Naive thymus-derived CD8-positive, alpha-beta T cell (primary cell): ENCODE data around the gene UMOD. TPM values are rescaled to one million over a fixed set of nuclear protein-coding genes. Genes with fewer than 3 reads are reported as not detected.
"Not testable (repeated sequence)": the region's sequence is repeated elsewhere in the genome, so short reads cannot be mapped to it uniquely, and the experiment has no call there.

Source experiments
- ATAC-seq, 2 donors: fragments of 150-1000 bp; cut with Tn5 transposase in 1 of 2; sonication (Bioruptor Pico), chemical (Tn5 transposase) in 1 of 2; 1 replicate in 1 of 2; 2 replicates in 1 of 2; pipeline ENCODE4 v1.10.0; 2021; ENCODE audit warnings: mild to moderate bottlenecking in 2 of 2, moderate library complexity in 2 of 2
- POLR2A ChIA-PET: fragments of 350-600 bp; sonication (Branson Sonifier 250); formaldehyde crosslinking; loops from one replicate; lab custom pipeline; 2021; ENCODE audit warnings: antibody characterized with exemption; lab: Charles Lee
- DNase-seq, 10 donors: peaks; one replicate each; pipeline versions ENCODE4 v3.0.0 to v3.0.0-alpha.2; 2020 to 2022
- H3K27ac Mint-ChIP-seq, 10 donors: one replicate each; pipeline ENCODE4 v1.8.0; 2020 to 2022; ENCODE audit warnings: mild to moderate bottlenecking in 10 of 10, mixed read lengths in 10 of 10, moderate library complexity in 4 of 10, inconsistent platforms in 1 of 10
- H3K27me3 Mint-ChIP-seq, 5 donors: one replicate each; pipeline ENCODE4 v1.8.0; 2021 to 2022; ENCODE audit warnings: mixed read lengths in 5 of 5
- H3K36me3 Mint-ChIP-seq, 3 donors: one replicate each; pipeline ENCODE4 v1.8.0; 2020 to 2022; ENCODE audit warnings: mixed read lengths in 3 of 3, mild to moderate bottlenecking in 2 of 3, inconsistent platforms in 1 of 3
- H3K4me1 Mint-ChIP-seq, 4 donors: one replicate each; pipeline ENCODE4 v1.8.0; 2021 to 2022; ENCODE audit warnings: mixed read lengths in 4 of 4
- H3K4me3 Mint-ChIP-seq, 10 donors: one replicate each; pipeline ENCODE4 v1.8.0; 2020 to 2022; ENCODE audit warnings: mild to moderate bottlenecking in 10 of 10, mixed read lengths in 10 of 10, moderate library complexity in 6 of 10, inconsistent platforms in 1 of 10
- H3K9me3 Mint-ChIP-seq, 9 donors: one replicate each; pipeline ENCODE4 v1.8.0; 2020 to 2022; ENCODE audit warnings: mixed read lengths in 9 of 9, mild to moderate bottlenecking in 3 of 9, inconsistent platforms in 1 of 9, moderate library complexity in 1 of 9
- polyA plus RNA-seq, 3 donors: library from polyadenylated mRNA; unstranded; fragments of 300-500 nt; fragmentation: Illumina TruSeq; gene quantifications; one replicate each; pipeline ENCODE4 v1.2.3, GENCODE V29; 2021
- total RNA-seq, 8 experiments: library from RNA in 2 of 8; stranded (reverse) in 2 of 8; gene quantifications; one replicate each; pipeline ENCODE4 v1.2.3 and lab custom pipeline; 2021 to 2026

Gene UMOD
- total and polyA plus RNA-seq, 5 experiments from 2014 or later: not detected

DNA sequence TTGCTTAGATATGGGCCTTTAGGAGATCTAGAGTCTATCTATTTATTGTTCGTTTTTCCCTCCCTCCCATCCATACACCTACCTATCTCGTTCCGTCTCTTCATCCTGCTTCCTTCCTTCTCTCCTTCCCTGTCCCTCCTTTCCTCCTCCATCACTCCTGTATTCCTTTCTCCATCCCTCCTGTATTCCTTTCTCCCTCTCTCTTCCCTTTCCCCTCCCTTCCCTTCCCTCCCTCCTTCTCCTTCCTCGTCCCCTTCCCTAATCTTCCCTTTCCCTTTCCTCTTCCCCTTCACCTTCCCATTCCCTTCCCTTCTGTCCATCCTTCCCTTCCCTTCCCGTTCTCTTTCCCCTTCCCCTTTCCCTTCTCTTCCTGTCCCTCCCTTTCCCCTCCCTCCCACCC lies 35.8 kb downstream of the UMOD start:
- peaks cover 0 to 10% (median 0%) of the 10 kb centered on the region in 9 donors for H3K9me3 Mint-ChIP-seq
- H3K4me3 Mint-ChIP-seq: no peak overlapping the region
- DNase-seq (no peak), ATAC-seq (no peak)
- no peak overlapping the region for H3K27ac Mint-ChIP-seq
- no peaks in the 10 kb centered on the region for H3K36me3 Mint-ChIP-seq
- H3K27me3 Mint-ChIP-seq: peaks cover 0 to 13% (median 2%) of the 10 kb centered on the region in 5 donors
- H3K4me1 Mint-ChIP-seq: no peaks in the 10 kb centered on the region
- POLR2A ChIA-PET: no interaction called here

GRCh38 chr16:20315764-20316163 lies 36.8 kb downstream of the UMOD start:
- Mint-ChIP-seq H3K4me3 (no peak overlapping the region), H3K27me3 (peaks cover 0 to 13% (median 2%) of the 10 kb centered on the region in 5 donors), H3K36me3 (no peaks in the 10 kb centered on the region)

DNA sequence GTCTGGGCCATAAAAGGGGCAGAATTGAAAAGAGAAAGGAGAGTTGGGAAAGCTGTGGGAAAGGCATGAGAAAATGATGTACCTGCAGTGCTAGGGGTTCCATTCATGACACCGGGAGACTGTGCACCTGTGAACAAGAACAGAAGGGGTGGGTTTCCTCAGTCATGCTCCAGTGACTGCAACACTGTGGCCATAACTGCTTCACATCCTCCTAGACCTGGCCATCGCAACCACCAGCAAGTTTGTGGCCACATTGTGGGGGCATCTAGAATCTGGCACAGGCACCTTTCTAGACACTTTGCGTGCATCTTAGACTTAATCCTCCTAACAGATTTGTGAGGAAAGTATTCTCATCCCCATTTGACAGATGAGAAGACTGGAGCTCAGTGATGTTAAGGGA lies 37.9 kb downstream of the UMOD start:
- no peaks in the 10 kb centered on the region for H3K4me1 Mint-ChIP-seq
- H3K9me3 Mint-ChIP-seq: peaks cover 0 to 10% (median 0%) of the 10 kb centered on the region in 9 donors
- DNase-seq (no peak), ATAC-seq (no peak)
- no peaks in the 10 kb centered on the region for H3K36me3 Mint-ChIP-seq
- H3K27ac Mint-ChIP-seq: no peak overlapping the region
- H3K4me3 Mint-ChIP-seq: no peak overlapping the region
- POLR2A ChIA-PET: no interaction called here
- H3K27me3 Mint-ChIP-seq: peaks cover 0 to 13% (median 2%) of the 10 kb centered on the region in 5 donors

More at GRCh38 chr16:20315764-20316163, 36.8 kb downstream of the UMOD start:
- no peak for DNase-seq
- no peak overlapping the region for H3K27ac Mint-ChIP-seq
- H3K4me1 Mint-ChIP-seq: no peaks in the 10 kb centered on the region
- ATAC-seq: no peak
- peaks cover 0 to 10% (median 0%) of the 10 kb centered on the region in 9 donors for H3K9me3 Mint-ChIP-seq
- POLR2A ChIA-PET: no interaction called here

DNA sequence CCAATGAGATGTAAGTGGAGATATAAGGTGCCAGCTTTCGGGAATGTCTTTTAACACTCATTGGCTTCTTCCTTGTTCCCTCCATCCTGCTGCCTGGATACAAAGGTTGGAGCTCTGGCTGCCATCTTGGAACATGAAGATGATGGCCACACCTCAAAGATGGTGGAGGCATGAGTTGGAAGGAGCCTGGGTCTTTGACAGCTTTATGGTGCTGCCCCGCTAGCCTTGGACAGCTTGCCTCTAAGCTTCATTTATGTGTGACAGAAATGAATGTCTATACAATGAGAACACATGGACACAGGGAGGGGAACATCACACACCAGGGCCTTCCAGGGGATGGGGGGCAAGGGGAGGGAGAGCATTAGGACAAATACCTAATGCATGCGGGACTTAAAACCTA lies 38.8 kb downstream of the UMOD start:
- Mint-ChIP-seq H3K36me3 (no peaks in the 10 kb centered on the region), H3K4me3 (no peak overlapping the region), H3K4me1 (no peaks in the 10 kb centered on the region), H3K27ac (no peak overlapping the region), H3K27me3 (peaks cover 0 to 13% (median 2%) of the 10 kb centered on the region in 5 donors), H3K9me3 (peaks cover 0 to 10% (median 0%) of the 10 kb centered on the region in 9 donors)
- ATAC-seq (no peak), DNase-seq (no peak)
- POLR2A ChIA-PET: no interaction called here

- POLR2A ChIA-PET, H3K4me3 Mint-ChIP-seq, DNase-seq, H3K4me1 Mint-ChIP-seq, H3K27ac Mint-ChIP-seq, ATAC-seq, H3K36me3 Mint-ChIP-seq, H3K9me3 Mint-ChIP-seq: not testable (repeated sequence)
- peaks cover 0 to 19% (median 2%) of the 10 kb centered on the region in 5 donors for H3K27me3 Mint-ChIP-seq
These were observed 39.9 kb downstream of the UMOD start for GRCh38 chr16:20312536-20313095.

DNA sequence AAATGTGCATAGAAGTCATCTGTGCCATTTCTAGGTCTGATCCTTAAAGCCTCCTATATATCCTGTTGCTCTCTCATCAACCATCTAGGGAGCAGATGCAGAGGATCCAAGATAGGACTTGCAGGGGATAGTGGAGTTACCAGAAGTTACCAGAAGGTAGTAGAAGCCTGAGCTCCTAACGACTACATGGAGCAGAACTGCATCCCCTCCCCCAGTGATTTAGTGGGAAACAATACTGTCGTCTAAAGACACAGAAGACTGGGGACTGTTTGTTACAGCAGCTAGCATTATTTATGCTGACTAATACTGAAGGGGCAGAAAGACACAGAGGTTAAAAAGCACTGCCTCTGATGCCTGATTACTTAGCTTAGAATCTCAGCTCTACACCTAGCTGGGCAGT lies 41.0 kb downstream of the UMOD start:
- POLR2A ChIA-PET: no interaction called here
- Mint-ChIP-seq H3K4me3 (no peak overlapping the region), H3K27me3 (peaks cover 0 to 20% (median 2%) of the 10 kb centered on the region in 5 donors), H3K9me3 (peaks cover 0 to 10% (median 0%) of the 10 kb centered on the region in 9 donors), H3K36me3 (no peaks in the 10 kb centered on the region), H3K27ac (no peak overlapping the region), H3K4me1 (no peaks in the 10 kb centered on the region)
- DNase-seq (no peak), ATAC-seq (no peak)

- peaks cover 0 to 10% (median under 1%) of the 10 kb centered on the region in 9 donors for H3K9me3 Mint-ChIP-seq
- ATAC-seq (no peak), DNase-seq (no peak)
These were observed 41.8 kb downstream of the UMOD start for GRCh38 chr16:20310421-20311395.

DNA sequence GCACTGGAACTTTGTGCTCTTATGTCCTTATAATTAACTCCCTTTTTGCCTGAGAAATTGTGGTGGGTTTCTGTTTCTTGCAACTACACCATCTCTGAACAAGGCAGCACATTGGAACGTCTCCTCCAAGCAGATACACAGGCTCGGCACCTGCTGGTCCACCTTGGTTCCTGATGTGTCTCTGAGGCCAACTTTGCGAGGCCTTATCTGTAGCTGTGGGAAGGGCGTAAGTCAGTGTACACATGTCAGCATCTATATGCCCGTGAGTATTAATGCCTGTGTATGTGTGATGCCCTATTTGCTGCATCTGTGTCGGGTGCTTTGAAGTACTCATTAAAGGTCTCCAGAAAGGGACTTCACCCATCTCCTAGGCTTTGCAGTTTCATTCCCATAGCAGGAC lies 42.7 kb downstream of the UMOD start:
- ATAC-seq (no peak), DNase-seq (no peak)
- Mint-ChIP-seq H3K27me3 (peaks cover 0 to 31% (median 5%) of the 10 kb centered on the region in 5 donors), H3K4me1 (no peaks in the 10 kb centered on the region), H3K27ac (no peak overlapping the region), H3K9me3 (peaks cover 0 to 10% (median 4%) of the 10 kb centered on the region in 9 donors), H3K4me3 (no peak overlapping the region), H3K36me3 (no peaks in the 10 kb centered on the region)
- POLR2A ChIA-PET: no interaction called here

More at GRCh38 chr16:20310421-20311395, 41.8 kb downstream of the UMOD start:
- Mint-ChIP-seq H3K36me3 (no peaks in the 10 kb centered on the region), H3K4me3 (no peak overlapping the region), H3K27ac (no peak overlapping the region), H3K27me3 (peaks cover 0 to 23% (median 4%) of the 10 kb centered on the region in 5 donors), H3K4me1 (no peaks in the 10 kb centered on the region)
- POLR2A ChIA-PET: no interaction called here

GRCh38 chr16:20308801-20309590 lies 43.5 kb downstream of the UMOD start:
- no peak for DNase-seq
- H3K9me3 Mint-ChIP-seq: peaks cover 0 to 10% (median 3%) of the 10 kb centered on the region in 9 donors
- POLR2A ChIA-PET: no interaction called here
- H3K27ac Mint-ChIP-seq: no peak overlapping the region
- no peaks in the 10 kb centered on the region for H3K36me3 Mint-ChIP-seq
- no peak for ATAC-seq
- H3K27me3 Mint-ChIP-seq: peaks cover 0 to 31% (median 5%) of the 10 kb centered on the region in 5 donors
- no peak overlapping the region for H3K4me3 Mint-ChIP-seq
- no peaks in the 10 kb centered on the region for H3K4me1 Mint-ChIP-seq

- no peaks in the 10 kb centered on the region for H3K36me3 Mint-ChIP-seq
- peaks cover 0 to 9% (median 3%) of the 10 kb centered on the region in 9 donors for H3K9me3 Mint-ChIP-seq
- no peak overlapping the region for H3K27ac Mint-ChIP-seq
- H3K4me3 Mint-ChIP-seq: no peak overlapping the region
- POLR2A ChIA-PET: no interaction called here
- no peaks in the 10 kb centered on the region for H3K4me1 Mint-ChIP-seq
- DNase-seq (no peak), ATAC-seq (no peak)
- peaks cover 0 to 28% (median 5%) of the 10 kb centered on the region in 5 donors for H3K27me3 Mint-ChIP-seq
These were observed 44.2 kb downstream of the UMOD start for GRCh38 chr16:20308266-20308665.

GRCh38 chr16:20307791-20308190 lies 44.7 kb downstream of the UMOD start:
- DNase-seq (no peak), ATAC-seq (no peak)
- POLR2A ChIA-PET: no interaction called here
- Mint-ChIP-seq H3K36me3 (no peaks in the 10 kb centered on the region), H3K27ac (no peak overlapping the region), H3K27me3 (peaks cover 0 to 25% (median 5%) of the 10 kb centered on the region in 5 donors), H3K4me1 (no peaks in the 10 kb centered on the region), H3K9me3 (peaks cover 0 to 9% (median 0%) of the 10 kb centered on the region in 9 donors), H3K4me3 (no peak overlapping the region)

- H3K9me3 Mint-ChIP-seq: peaks cover 0 to 9% (median 0%) of the 10 kb centered on the region in 9 donors
These were observed 45.3 kb downstream of the UMOD start for GRCh38 chr16:20307240-20307671.

More at GRCh38 chr16:20307240-20307671, 45.3 kb downstream of the UMOD start:
- Mint-ChIP-seq H3K27ac (no peak overlapping the region), H3K36me3 (no peaks in the 10 kb centered on the region), H3K4me3 (no peak overlapping the region), H3K27me3 (peaks cover 0 to 25% (median 5%) of the 10 kb centered on the region in 5 donors), H3K4me1 (no peaks in the 10 kb centered on the region)
- POLR2A ChIA-PET: no interaction called here
- ATAC-seq (no peak), DNase-seq (no peak)
